ENCODE results near the gene PRIM2.
"Not testable (repeated sequence)": the region's sequence is repeated elsewhere in the genome, so short reads cannot be mapped to it uniquely, and the experiment has no call there.

The PRIM2 gene

GRCh38 chr6:57307850-57308249 is 9.6 kb upstream of the PRIM2 start:
- no peak for DNase-seq (ENCODE audit: low read depth in 3 of 3, low spot score in 1 of 3)

- DNase-seq (ENCODE audit: low read depth in 3 of 3, low spot score in 1 of 3): not testable (repeated sequence)
These were observed 8.7 kb upstream of the PRIM2 start for GRCh38 chr6:57308755-57309154.

GRCh38 chr6:57310095-57310816 is 7.2 kb upstream of the PRIM2 start:
- DNase-seq (ENCODE audit: low read depth in 3 of 3, low spot score in 1 of 3): not testable (repeated sequence)

- no peak for DNase-seq (ENCODE audit: low read depth in 3 of 3, low spot score in 1 of 3)
These were observed 6.6 kb upstream of the PRIM2 start for GRCh38 chr6:57310817-57311157.

- not testable (repeated sequence) for DNase-seq (ENCODE audit: low read depth in 3 of 3, low spot score in 1 of 3)
These were observed 6.0 kb upstream of the PRIM2 start for GRCh38 chr6:57311300-57312003.

- DNase-seq (ENCODE audit: low read depth in 3 of 3, low spot score in 1 of 3): no peak
These were observed 5.5 kb upstream of the PRIM2 start for GRCh38 chr6:57312004-57312345.

GRCh38 chr6:57313009-57313408 is 4.4 kb upstream of the PRIM2 start:
- DNase-seq (ENCODE audit: low read depth in 3 of 3, low spot score in 1 of 3): no peak

- no peak for DNase-seq (ENCODE audit: low read depth in 3 of 3, low spot score in 1 of 3)
These were observed 3.5 kb upstream of the PRIM2 start for GRCh38 chr6:57313711-57314471.

GRCh38 chr6:57315111-57315510 is 2.3 kb upstream of the PRIM2 start:
- no peak for DNase-seq (ENCODE audit: low read depth in 3 of 3, low spot score in 1 of 3)

- DNase-seq (ENCODE audit: low read depth in 3 of 3, low spot score in 1 of 3): no peak
These were observed 1.6 kb upstream of the PRIM2 start for GRCh38 chr6:57315851-57316250.

- peak; percentile 40 to 57 (median 54) for DNase-seq (ENCODE audit: low read depth in 3 of 3, low spot score in 1 of 3)
These were observed 810 bp upstream of the PRIM2 start for GRCh38 chr6:57316581-57317059.

- no peak for DNase-seq (ENCODE audit: low read depth in 3 of 3, low spot score in 1 of 3)
These were observed 7.1 kb downstream of the PRIM2 start for GRCh38 chr6:57324538-57324937.

- DNase-seq (ENCODE audit: low read depth in 3 of 3, low spot score in 1 of 3): no peak
These were observed 9.9 kb downstream of the PRIM2 start for GRCh38 chr6:57327311-57327710.

- DNase-seq (ENCODE audit: low read depth in 3 of 3, low spot score in 1 of 3): no peak
These were observed 10.6 kb downstream of the PRIM2 start for GRCh38 chr6:57328074-57328473.

GRCh38 chr6:57329933-57330332 is 12.5 kb downstream of the PRIM2 start:
- DNase-seq (ENCODE audit: low read depth in 3 of 3, low spot score in 1 of 3): no peak

- DNase-seq (ENCODE audit: low read depth in 3 of 3, low spot score in 1 of 3): no peak
These were observed 24.8 kb downstream of the PRIM2 start for GRCh38 chr6:57342148-57342669.

GRCh38 chr6:57343342-57343741 is 25.9 kb downstream of the PRIM2 start:
- not testable (repeated sequence) for DNase-seq (ENCODE audit: low read depth in 3 of 3, low spot score in 1 of 3)

GRCh38 chr6:57346715-57347114 is 29.3 kb downstream of the PRIM2 start:
- not testable (repeated sequence) for DNase-seq (ENCODE audit: low read depth in 3 of 3, low spot score in 1 of 3)

- DNase-seq (ENCODE audit: low read depth in 3 of 3, low spot score in 1 of 3): not testable (repeated sequence)
These were observed 30.2 kb downstream of the PRIM2 start for GRCh38 chr6:57347597-57347996.

- DNase-seq (ENCODE audit: low read depth in 3 of 3, low spot score in 1 of 3): not testable (repeated sequence)
These were observed 33.0 kb downstream of the PRIM2 start for GRCh38 chr6:57350443-57350842.

GRCh38 chr6:57352596-57352995 is 35.2 kb downstream of the PRIM2 start:
- DNase-seq (ENCODE audit: low read depth in 3 of 3, low spot score in 1 of 3): not testable (repeated sequence)

GRCh38 chr6:57358319-57358718 is 40.9 kb downstream of the PRIM2 start:
- DNase-seq (ENCODE audit: low read depth in 3 of 3, low spot score in 1 of 3): not testable (repeated sequence)

Measured in stimulated activated CD4-positive, alpha-beta T cell treated with anti-CD3 and anti-CD28 coated beads, TNF-alpha, amount 100 ng/mL, for 1 hour (primary cell).